HG02610 (cell line): Measurements from ENCODE around the gene FAM171A2.

Experiments
- ATAC-seq: cut with Tn5 transposase; IDR thresholded peaks from one replicate; pipeline ENCODE4 v1.9.1; 2021; ENCODE audit warnings: mild to moderate bottlenecking, moderate library complexity; ENCODE audit not compliant: unreplicated experiment

FAM171A2 gene

GRCh38 chr17:44307387-44308186, 56.1 kb downstream of the FAM171A2 start:
- no peak for ATAC-seq

GRCh38 chr17:44304651-44305050, 59.0 kb downstream of the FAM171A2 start:
- no peak for ATAC-seq
